Retina (tissue), 1 donor: ENCODE results near the gene OSR1.
"Not testable (repeated sequence)": the region's sequence is repeated elsewhere in the genome, so short reads cannot be mapped to it uniquely, and the experiment has no call there.

Experiments used
- DNase-seq: peaks from one replicate; pipeline ENCODE4 v3.0.0-alpha.2; 2016

OSR1 gene

GRCh38 chr2:19330436-19330835 lies 28.0 kb downstream of the OSR1 start:
- no peak for DNase-seq

- no peak for DNase-seq
These were observed 29.0 kb downstream of the OSR1 start for GRCh38 chr2:19329445-19329844.

GRCh38 chr2:19327496-19327895 lies 30.9 kb downstream of the OSR1 start:
- no peak for DNase-seq

- DNase-seq, result no peak
These were observed 36.5 kb downstream of the OSR1 start for GRCh38 chr2:19321946-19322345.

- DNase-seq, result no peak
These were observed 37.6 kb downstream of the OSR1 start for GRCh38 chr2:19320813-19321212.

GRCh38 chr2:19319698-19320097 lies 38.7 kb downstream of the OSR1 start:
- DNase-seq, result no peak

GRCh38 chr2:19319064-19319463 lies 39.4 kb downstream of the OSR1 start:
- no peak for DNase-seq

- no peak for DNase-seq
These were observed 44.9 kb downstream of the OSR1 start for GRCh38 chr2:19313553-19313952.

- DNase-seq, result no peak
These were observed 45.5 kb downstream of the OSR1 start for GRCh38 chr2:19312949-19313348.

GRCh38 chr2:19306065-19306464 lies 52.4 kb downstream of the OSR1 start:
- DNase-seq, result not testable (repeated sequence)

- not testable (repeated sequence) for DNase-seq
These were observed 52.9 kb downstream of the OSR1 start for GRCh38 chr2:19305400-19306055.

- DNase-seq, result no peak
These were observed 56.7 kb downstream of the OSR1 start for GRCh38 chr2:19301706-19302105.
